GM18868 (cell line): Measurements from ENCODE around the gene DLL3.

ENCODE experiments used
- ATAC-seq: cut with Tn5 transposase; IDR thresholded peaks from one replicate; pipeline ENCODE4 v1.9.1; 2021; ENCODE audit warnings: mild to moderate bottlenecking, moderate library complexity; ENCODE audit not compliant: unreplicated experiment

The DLL3 gene

DNA sequence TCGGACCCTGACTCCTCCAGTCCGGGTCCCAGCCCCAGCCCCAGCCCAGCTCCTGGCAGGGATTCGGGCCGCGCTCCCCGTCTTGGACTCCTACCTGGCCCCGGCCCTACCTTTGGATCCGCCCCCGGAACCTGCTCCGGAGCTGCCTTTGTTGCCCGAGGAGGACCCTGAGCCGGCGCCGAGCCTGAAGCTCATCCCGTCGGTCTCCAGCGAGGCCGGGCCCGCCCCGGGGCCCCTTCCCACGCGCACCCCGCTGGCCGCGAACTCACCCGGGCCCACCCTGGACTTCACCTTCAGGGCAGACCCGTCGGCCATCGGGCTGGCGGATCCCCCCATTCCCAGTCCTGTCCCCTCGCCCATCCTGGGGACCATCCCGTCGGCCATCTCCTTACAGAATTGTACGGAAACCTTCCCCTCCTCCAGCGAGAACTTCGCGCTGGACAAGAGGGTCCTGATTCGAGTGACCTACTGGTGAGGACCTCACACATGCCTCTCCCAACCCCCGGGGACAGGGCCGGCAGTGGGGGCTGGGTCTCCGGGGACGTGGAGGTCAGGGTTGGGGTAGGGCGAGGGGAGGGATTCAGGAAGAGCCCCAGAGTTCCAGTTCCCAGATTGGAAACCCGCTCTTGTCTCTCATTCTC is 16.9 kb downstream of the DLL3 start:
- ATAC-seq: no peak

DNA sequence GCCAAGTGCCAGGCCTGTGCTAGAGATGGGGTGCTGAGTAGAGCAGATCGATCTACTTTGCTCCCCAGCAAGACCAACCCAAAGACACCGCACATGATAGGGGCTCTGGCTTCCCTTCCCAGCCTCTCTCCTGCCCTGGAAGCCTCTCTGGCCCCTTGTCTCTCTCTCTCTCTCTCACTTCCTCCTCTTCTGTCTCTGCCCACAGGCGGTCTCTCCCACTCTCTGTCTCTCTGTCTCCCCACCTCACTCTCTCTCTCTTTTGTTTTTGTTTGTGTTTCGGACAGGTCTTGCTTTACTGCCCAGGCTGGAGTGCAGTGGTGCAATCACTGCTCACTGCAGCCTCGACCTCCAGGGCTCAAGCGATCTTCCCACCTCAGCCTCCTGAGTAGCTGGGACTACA is 17.5 kb downstream of the DLL3 start:
- no peak for ATAC-seq

DNA sequence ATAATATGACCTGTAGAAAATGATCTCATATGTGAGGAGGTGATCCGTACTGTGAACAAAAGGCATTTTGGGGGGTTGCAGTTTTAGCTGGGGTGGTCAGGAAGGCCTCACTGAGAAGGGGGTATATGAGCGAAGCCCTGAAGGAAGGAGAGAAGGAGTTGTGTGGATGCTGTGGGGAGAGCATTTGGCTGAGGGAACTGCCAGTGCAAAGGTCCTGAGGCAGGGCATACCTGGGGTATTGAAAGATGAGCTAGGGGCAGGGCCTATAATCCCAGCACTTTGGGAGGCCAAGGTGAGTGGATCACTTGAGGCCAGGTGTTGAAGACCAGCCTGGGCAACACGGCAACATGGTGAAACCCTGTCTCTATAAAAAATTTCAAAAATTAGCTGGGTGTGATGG is 18.7 kb downstream of the DLL3 start:
- ATAC-seq: no peak

DNA sequence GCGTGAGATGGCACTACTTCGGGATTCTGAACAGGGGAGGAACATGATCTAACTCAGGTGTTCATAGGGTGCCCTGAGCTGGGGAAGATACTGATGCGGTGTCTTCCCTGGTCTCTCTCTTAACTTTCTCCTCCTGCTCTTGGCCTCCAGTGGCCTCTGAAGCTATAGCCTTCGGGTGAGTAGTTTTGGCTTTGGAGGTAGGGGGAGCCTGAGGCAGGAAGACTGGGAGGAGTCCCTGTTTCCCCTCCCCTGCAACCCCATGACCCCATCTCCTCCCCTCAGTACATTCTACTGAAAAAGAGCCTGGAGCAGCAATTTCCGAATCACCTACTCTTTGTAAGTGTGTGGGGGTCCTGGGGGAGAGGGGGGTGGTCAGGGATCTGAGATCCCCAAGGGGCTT is 19.7 kb downstream of the DLL3 start:
- ATAC-seq: no peak

DNA sequence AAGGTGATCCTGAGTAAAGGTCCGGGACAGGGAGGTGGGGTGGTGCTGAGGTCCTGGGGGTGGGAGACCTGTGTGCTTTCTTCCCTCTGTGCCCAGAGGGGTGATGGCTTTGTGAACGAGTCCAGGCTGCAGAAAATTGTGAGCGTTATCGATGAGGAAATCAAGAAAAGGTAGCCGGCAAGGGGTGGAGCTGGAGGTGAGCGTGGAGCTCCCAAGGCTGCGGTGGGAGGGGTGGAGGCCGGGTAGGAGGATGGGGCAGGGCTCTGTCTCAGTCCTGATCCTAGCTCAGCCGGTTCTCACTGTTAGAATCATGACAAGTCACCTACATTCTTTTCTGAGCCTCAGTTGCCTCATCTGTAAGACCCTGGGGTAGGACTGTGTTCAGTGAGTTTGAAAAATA is 20.2 kb downstream of the DLL3 start:
- no peak for ATAC-seq

DNA sequence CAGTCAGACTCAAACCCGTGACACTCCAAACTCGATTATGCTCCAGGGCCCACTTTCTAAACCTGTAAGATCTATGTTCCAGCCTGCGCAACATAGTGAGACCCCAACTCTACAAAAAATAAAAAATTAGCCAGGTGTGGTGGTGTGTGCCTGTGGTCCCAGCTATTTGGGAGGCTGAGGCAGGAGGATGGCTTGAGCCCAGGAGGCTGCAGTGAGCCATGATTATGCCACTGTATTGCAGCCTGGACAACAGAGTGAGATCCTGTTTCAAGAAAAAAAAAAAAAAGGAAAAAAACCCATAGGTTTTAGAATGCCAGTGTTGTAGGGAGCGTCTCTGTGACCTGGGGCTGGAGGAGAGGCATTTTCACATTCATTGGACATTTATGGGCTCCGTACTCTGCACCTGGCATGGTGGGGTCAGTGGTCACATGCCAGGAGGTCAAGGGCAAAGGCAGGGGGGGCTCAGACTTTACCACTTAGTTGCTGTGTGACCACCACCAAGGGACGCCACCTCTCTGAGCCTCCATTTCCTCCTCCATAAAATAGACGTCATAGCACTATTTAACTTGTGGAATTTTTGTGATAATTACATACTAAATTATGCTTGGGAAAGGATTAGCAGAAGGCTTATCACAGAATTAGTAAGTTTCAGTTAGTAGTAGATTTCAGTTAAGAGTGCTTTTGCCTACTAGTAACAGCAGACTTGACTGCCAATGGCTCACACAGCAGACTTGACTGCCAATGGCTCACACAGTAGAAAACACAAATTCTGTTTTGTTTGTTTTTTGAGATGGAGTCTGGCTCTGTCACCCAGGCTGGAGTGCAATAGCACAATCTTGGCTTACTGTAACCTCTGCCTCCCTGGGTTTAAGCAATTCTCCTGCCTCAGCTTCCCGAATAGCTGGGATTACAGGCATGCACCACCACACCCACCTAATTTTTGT is 22.1 kb downstream of the DLL3 start:
- ATAC-seq: no peak

DNA sequence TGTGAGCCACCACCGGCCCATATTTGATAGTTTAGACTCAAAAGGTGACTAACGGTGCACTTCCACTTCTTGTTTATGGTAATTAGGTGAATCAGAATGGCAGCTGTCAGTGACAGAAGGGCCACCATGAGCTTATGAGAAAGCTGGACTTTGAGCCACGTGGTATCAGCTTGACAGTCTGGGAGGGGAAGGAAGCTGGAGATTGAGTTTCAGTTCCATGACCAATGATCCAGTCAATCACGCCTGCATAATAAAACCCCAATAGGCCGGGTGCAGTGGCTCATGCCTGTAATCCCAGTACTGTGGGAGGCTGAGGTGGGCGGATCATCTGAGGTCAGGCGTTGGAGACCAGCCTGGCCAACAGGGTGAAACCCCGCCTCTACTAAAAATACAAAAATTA is 25.7 kb downstream of the DLL3 start:
- no peak for ATAC-seq

DNA sequence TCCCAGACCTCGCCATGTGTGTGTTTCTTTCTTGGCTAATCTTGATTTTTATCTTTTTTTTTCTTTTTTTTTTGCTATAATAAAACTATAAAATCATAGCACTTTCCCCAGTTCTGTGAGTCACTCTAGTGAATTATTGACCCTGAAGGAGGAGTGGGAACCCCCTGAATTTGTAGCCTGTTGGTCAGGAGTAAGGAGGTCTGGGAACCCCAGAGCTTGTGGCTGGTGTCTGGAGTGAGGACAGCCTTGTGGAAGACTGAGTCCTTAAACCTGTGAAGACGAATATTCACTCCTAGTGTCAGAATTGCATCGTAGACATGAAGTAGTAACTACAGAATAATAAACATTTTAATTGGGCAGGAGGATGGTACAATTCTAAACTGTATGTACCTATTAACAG is 26.5 kb downstream of the DLL3 start:
- no peak for ATAC-seq

DNA sequence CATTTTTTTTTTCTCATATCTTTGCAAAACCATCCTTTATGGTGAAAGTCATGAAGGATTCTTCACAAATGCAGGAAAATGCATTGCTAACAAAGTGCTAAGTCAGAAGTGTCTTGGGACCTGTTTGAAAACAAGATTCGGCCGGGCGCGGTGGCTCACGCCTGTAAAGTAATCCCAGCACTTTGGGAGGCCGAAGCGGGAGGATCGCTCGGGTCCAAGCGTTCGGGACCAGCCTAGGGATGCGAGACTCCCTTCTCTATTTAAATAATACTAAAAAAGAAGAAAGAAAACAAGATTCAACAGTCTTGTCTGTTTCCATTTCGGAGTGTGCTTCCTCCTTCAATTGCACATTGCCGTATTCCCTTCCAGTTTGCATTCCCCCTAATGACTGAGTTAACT is 33.1 kb downstream of the DLL3 start:
- no peak for ATAC-seq

DNA sequence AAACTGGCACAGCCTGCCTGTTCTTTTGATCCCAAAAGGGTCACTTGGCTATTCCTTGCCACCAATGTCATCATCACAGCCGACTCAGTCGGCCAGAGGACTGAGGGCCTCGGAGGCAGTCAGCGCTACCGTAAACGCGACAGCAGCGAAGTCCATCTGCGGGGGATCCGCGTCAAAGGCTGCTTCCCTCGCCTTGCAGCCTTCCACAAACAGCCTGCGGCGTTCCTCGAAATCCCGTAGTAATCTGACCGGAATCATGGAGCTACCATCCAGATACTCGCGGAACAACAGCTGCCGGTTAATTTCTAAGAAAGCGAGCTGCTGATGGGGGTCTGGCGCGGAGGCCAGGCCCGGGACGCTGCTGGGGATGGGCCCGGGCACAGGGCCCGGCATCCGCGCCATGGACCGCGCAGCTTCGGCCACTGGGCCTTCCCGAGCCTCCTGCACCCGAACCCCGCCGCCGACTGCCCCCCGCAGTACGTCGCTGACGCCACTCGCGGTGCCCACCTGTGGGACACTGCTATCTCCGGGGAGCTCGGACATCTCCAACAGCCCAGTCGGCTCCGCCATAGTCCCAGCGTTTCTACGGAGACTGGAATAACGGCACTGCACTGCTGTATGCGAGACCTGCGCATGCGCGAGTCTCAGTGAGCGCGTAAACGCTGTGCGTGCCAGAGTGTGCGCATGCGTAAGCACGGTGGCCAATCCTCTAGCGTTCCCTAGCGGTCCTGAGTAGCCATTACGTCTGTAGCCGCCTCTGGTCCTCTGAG is 33.7 kb downstream of the DLL3 start, which contains the start of gene EID2B:
TSS of gene EID2B (minus strand) at position 620 of the 770 bp plus-strand sequence. CDS start at position 570, 50 bp downstream.
- peak; percentile 79 for ATAC-seq

DNA sequence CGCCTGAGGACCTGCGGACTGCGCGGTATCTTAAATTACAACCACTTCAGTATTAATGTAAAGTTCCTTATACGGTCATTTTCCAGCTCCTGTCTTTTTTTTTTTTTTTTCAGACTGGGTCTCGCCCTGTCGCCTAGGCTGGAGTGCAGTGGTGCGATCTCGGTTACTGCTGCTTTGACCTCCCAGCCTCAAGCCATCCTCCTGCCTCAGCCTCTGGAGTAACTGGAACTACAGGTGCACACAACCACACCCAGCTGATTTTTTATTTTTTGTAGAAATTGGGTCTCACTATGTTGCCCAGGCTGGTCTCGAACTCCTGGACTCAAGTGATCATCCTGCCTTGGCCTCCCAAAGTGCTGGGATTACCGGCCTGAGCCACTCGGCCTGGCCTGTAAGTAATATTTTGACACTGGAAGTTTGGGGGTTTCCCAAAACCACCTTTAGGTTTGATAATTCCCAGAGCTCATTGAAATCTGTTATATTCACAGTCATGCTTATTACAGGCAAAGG is 34.3 kb downstream of the DLL3 start:
- ATAC-seq: no peak

DNA sequence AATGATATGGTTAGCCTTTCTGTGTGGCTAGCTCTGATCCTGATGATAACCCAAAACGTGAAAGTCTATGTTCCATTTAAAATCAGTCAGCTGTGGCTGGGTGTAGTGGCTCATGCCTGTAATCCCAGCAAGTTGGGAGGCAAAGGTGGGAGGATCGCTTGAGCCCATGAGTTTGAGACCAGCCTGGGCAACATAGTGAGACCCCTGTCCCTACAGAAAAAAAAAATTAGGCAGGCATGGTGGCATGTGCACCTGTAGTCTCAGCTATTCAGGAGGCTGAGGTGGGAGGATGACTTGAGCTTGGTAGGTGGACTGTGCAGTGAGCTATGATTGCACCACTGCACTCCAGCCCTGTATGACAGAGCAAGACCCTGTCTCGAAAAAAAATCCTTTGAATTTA is 35.0 kb downstream of the DLL3 start:
- no peak for ATAC-seq

DNA sequence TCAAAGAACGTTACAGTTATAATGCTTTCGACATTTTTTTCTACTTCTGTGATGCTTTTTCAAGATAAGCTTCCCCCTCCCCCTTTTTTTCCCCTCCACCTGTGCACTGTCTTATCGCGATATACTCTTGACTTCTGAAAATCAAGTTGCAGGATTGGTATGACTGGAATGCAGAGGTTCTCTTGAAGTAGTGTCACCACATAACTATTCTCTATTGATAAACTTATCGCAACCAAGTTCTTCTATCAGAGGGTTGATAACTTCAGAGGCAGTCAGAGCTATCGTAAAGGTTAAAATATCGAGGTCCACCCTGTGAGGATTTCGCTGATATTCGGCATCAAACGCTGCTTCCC is 40.4 kb downstream of the DLL3 start:
- ATAC-seq: no peak

DNA sequence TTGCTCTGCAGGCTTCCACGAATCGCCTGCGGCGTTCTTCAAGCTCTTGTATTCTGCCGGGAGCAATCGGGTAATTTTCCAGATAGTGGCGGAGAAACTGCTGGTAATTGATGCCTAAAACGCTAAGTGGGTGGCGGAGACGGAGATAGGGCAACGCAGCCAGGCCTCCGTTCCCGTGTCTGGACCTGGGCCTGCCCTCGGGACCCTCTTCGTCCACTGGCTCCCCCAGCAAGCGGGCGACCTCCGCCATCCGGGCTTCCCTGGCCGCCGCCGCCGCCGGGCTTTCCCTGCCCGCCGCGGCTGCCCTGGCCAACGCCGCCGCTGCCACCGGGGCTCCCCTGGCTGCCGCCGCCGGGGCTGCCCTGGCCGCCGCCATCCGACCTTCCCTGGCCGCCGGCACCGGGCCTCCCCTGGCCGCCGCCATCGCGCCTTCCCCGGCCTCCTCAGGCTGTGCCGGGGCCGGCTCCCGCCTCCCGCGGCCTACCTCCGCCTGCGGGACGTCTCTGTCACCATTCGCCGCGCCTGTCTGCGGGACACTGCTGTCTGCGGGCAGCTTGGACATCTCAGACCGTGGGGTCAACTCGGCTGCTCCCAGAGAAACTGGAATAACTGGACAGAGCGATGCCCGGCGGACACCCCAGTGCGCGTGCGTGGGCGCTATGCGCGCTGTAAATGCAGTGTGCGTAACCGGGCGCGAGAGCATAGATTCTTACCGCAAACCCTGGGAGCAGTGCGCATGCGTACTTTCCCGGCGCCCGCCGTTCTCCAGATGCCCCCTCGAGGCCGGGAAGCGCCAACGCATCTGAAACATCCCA is 41.0 kb downstream of the DLL3 start, which contains the start of gene EID2:
TSS of gene EID2 (minus strand) at position 644 of the 815 bp plus-strand sequence. CDS start at position 562, 82 bp downstream.
- ATAC-seq: peak; percentile 86

DNA sequence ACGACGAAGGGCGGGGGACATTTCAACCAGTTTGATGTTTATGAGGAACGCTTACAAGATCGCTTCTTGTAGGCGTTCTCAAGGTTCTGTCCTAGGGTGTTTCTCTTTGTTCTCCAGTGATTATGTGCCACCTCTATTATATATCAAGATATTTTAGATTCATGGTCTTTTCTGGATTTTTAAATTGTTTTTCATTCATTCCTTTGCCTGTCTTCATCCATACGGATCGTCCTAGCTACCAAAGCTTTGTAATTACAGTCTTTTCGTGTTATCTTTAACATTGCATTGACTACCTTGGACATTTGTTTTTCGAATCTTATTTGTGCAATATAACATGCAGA is 41.6 kb downstream of the DLL3 start:
- no peak for ATAC-seq

DNA sequence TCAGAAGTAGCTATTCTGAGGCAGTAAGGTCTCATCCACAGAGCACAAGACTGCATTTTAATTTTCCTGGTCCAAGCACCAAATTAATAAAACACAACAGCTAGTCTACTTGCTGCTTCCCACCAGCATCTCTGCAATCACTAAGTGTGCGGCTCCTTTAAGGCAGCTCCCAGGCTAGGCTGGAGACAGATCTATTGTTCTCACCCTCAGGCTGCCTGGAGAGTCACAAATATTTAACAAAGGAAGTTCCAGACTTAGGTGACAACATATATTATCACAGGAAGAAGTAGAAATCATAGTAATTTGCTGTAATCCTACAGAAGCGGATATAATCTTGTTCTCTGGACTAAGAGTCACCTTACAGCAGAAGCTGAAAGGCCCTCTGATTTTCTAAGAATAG is 43.5 kb downstream of the DLL3 start:
- no peak for ATAC-seq

DNA sequence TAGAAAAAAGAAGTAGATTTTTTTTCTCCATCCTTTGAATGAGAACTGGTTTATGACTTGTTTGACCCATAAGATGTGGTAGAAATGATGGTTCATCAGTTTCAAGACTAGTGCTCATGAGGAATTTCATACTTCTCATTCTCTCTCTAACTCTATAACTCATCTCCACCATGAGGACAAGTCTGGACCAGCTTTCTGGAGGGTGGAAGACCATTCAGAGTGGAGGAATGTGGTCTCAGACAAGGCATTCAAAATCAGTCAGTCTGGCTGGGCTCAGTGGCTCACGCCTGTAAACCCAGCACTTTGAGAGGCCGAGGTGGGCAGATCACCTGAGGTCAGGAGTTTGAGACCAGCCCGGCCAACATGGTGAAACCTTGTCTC is 44.7 kb downstream of the DLL3 start:
- no peak for ATAC-seq

DNA sequence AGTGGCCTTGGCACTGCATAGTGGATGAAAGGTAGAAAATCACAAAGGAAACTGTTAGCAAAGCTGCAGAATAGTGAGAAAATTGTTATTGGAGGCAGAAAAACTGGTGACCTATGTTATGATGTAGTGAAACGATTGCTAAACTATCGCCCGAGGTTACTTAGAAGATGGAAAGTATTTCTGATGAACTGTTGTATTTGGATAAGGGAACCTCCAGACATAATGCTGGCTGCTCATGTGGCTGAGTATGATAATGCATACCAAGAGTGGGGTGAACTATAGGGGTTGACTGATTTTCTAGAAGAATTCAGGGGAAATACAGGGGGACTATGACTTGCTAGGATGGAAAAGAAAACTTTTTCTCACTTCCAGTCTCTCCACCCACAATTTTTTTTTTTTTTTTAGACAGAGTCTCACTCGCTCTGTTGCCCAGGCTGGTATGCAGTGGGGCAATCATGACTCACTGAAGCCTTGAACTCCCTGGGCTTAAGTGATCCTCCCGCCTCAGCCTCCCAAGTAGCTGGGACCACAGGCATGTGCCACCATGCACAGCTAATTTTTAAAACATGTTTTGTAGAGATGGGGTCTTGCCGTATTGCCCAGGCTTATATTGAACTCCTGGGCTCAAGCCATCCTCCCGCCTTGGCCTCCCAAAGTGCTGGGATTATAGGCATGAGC is 45.6 kb downstream of the DLL3 start:
- no peak for ATAC-seq

DNA sequence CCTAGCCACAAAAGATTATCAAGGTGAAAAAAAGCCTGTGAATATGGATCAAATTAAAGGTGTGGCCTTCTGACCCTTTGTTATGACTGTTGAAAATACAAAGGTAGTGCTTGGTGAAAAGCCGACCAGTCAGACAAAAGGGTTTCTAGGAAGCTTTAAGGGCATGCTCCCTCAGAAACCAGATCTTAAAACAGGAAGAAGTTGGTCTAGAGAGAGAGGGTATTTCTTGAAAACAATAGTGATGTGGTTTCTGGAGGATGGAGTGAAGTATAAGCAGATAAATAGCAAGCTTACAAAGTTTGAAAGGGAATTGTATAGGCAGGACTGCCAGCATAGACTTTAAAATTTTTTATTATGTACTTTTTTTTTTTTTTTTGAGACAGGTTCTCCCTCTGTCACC is 46.2 kb downstream of the DLL3 start:
- no peak for ATAC-seq

DNA sequence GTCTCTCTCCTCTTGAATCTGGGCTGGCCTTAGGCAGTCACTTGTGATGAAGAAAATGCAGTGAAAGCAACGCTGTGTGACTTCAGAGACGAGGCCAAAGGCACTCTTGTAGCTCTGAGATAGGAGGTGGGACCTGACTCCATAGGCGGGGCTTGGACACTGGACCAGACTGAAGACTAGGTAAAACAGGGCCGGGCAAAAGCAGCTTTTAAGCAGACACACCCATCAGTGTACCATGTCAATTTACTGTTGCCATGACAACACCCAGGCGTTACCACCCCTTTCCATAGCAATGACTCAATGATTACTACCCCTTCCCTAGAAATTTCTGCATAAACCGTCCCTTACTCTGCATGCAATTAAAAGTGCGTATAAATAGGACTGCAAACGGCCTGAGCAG is 47.9 kb downstream of the DLL3 start:
- no peak for ATAC-seq
